ENCODE data around the gene MRPL42. TPM values are rescaled to one million over a fixed set of nuclear protein-coding genes. Genes with fewer than 3 reads are reported as not detected.

Gene MRPL42
- polyA plus RNA-seq, 2 donors = 24.6 to 33.4 TPM

DNA sequence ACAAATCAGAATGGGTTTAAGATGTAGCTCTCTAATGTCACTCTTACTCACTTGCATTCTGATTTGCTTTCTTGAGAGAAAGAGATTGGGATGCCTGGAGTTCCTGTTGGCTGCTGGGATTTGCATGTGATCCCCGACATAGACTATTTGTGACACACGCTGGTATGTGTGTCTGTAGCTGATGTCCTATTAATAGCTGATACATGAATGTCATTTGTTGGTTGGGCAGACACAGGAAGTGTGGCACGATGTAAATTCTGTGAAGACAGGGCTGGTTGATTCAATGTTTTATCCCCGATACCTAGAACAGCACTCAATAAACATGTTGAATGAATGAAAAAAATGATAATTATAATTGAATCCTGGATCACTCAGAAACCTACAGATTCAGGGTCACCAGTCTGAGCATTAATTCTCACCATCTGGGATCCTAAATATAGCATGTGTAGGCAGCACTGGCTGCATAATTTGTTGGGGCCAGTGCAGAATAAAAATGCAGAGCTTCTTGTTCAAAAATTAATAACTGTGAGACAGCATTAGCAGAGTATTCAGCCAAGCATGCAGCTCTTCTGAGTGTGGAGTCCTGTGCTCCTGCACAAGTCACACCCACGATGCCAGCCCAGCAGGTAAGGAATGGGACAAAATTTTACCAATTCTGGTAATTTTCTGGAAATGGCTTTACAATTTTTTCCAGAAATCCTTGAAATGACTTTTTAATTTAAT is 69.6 kb downstream of the MRPL42 start:
- Histone ChIP-seq H3K27me3 (ENCODE audit: control insufficient read depth in 1 of 2, insufficient read depth in 2 of 2, low read length in 2 of 2) (no peaks in the 10 kb centered on the region), H3K4me1 (ENCODE audit: control insufficient read depth in 2 of 2, insufficient read depth in 2 of 2, low read length in 1 of 2) (no peaks in the 10 kb centered on the region), H3K27ac (ENCODE audit: low read depth in 2 of 2, low read length in 1 of 2) (no peak overlapping the region), H3K4me3 (ENCODE audit: low read depth in 1 of 2, low read length in 2 of 2) (no peak overlapping the region), H3K36me3 (ENCODE audit: control insufficient read depth in 2 of 2, insufficient read depth in 2 of 2, low read length in 1 of 2) (no peaks in the 10 kb centered on the region), H3K9me3 (ENCODE audit: control insufficient read depth in 2 of 2, insufficient read depth in 1 of 2, low read depth in 1 of 2, low read length in 1 of 2) (no peaks in the 10 kb centered on the region)
- 56 to 57% methylated on average over 5 of the region's 5 CpGs for WGBS, 2 donors

- Histone ChIP-seq H3K4me3 (ENCODE audit: low read depth in 1 of 2, low read length in 2 of 2) (no peak overlapping the region), H3K27ac (ENCODE audit: low read depth in 2 of 2, low read length in 1 of 2) (no peak overlapping the region), H3K4me1 (ENCODE audit: control insufficient read depth in 2 of 2, insufficient read depth in 2 of 2, low read length in 1 of 2) (no peaks in the 10 kb centered on the region), H3K9me3 (ENCODE audit: control insufficient read depth in 2 of 2, insufficient read depth in 1 of 2, low read depth in 1 of 2, low read length in 1 of 2) (no peaks in the 10 kb centered on the region), H3K36me3 (ENCODE audit: control insufficient read depth in 2 of 2, insufficient read depth in 2 of 2, low read length in 1 of 2) (no peaks in the 10 kb centered on the region), H3K27me3 (ENCODE audit: control insufficient read depth in 1 of 2, insufficient read depth in 2 of 2, low read length in 2 of 2) (no peaks in the 10 kb centered on the region)
- WGBS, 2 donors = 93 to 95% methylated on average over 5 of the region's 5 CpGs
Observed at GRCh38 chr12:93537769-93538168, 70.5 kb downstream of the MRPL42 start.

DNA sequence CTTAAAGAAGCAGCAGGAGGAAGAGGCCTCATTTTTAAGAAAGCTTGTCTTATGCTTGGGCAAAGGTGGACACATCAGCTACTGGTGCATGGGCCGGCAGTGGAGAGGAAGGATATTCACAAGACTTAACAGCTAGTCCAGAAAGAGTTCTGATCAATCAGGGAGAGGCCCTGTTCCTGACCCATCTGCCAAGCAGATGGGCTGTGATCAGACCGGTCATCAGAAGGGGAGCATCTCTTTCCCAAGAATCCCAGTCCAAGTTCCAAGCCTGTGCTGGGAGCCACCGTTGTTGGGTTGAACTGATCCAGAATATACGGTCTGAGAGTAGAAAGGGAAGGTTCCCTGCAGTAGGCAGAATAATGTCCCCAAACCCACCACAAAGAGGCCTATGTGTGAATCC is 72.5 kb downstream of the MRPL42 start:
- Histone ChIP-seq H3K4me3 (ENCODE audit: low read depth in 1 of 2, low read length in 2 of 2) (no peak overlapping the region), H3K27me3 (ENCODE audit: control insufficient read depth in 1 of 2, insufficient read depth in 2 of 2, low read length in 2 of 2) (no peaks in the 10 kb centered on the region), H3K4me1 (ENCODE audit: control insufficient read depth in 2 of 2, insufficient read depth in 2 of 2, low read length in 1 of 2) (no peaks in the 10 kb centered on the region), H3K9me3 (ENCODE audit: control insufficient read depth in 2 of 2, insufficient read depth in 1 of 2, low read depth in 1 of 2, low read length in 1 of 2) (no peaks in the 10 kb centered on the region), H3K36me3 (ENCODE audit: control insufficient read depth in 2 of 2, insufficient read depth in 2 of 2, low read length in 1 of 2) (no peaks in the 10 kb centered on the region), H3K27ac (ENCODE audit: low read depth in 2 of 2, low read length in 1 of 2) (no peak overlapping the region)
- WGBS, 2 donors = 89 to 93% methylated on average over 4 of the region's 4 CpGs

GRCh38 chr12:93540466-93540865 is 73.2 kb downstream of the MRPL42 start:
- no peak overlapping the region for H3K4me3 ChIP-seq (ENCODE audit: low read depth in 1 of 2, low read length in 2 of 2)
- no peak overlapping the region for H3K27ac ChIP-seq (ENCODE audit: low read depth in 2 of 2, low read length in 1 of 2)
- no peaks in the 10 kb centered on the region for H3K4me1 ChIP-seq (ENCODE audit: control insufficient read depth in 2 of 2, insufficient read depth in 2 of 2, low read length in 1 of 2)
- no peaks in the 10 kb centered on the region for H3K9me3 ChIP-seq (ENCODE audit: control insufficient read depth in 2 of 2, insufficient read depth in 1 of 2, low read depth in 1 of 2, low read length in 1 of 2)
- no peaks in the 10 kb centered on the region for H3K36me3 ChIP-seq (ENCODE audit: control insufficient read depth in 2 of 2, insufficient read depth in 2 of 2, low read length in 1 of 2)
- no peaks in the 10 kb centered on the region for H3K27me3 ChIP-seq (ENCODE audit: control insufficient read depth in 1 of 2, insufficient read depth in 2 of 2, low read length in 2 of 2)
- 76 to 88% methylated on average over 1 of the region's 1 CpG for WGBS, 2 donors

DNA sequence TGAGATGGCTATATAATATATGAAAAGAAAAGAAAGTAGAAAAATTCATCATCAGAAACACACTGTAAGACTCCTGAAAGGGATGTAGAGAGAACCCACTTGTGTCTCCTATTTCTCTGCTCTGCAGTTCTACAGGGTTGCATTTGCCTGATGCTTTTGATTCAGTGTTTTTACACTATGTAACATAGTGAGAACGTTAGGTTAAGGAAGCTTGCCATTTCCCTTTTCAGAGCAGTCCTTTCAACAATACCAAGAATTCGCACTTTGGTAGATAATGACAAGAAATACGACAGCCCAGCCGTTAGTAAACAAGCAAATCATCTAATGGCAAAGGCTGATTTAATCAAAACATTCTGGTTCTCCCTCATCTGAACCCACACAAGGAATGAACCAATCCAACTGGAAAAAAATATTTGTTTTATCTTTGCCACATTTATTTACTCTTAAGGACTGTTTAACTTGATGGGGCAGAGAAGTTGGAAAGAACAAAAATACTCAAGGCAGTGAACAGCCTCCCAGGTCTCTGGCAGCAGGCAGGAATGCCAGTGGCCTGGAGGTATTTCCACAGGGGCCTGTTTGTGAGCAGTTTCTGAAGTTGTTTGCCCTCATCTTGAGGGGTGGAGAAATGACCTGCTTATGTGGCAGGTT is 74.4 kb downstream of the MRPL42 start:
- Histone ChIP-seq H3K27ac (ENCODE audit: low read depth in 2 of 2, low read length in 1 of 2) (no peak overlapping the region), H3K36me3 (ENCODE audit: control insufficient read depth in 2 of 2, insufficient read depth in 2 of 2, low read length in 1 of 2) (no peaks in the 10 kb centered on the region), H3K4me3 (ENCODE audit: low read depth in 1 of 2, low read length in 2 of 2) (no peak overlapping the region), H3K27me3 (ENCODE audit: control insufficient read depth in 1 of 2, insufficient read depth in 2 of 2, low read length in 2 of 2) (no peaks in the 10 kb centered on the region), H3K9me3 (ENCODE audit: control insufficient read depth in 2 of 2, insufficient read depth in 1 of 2, low read depth in 1 of 2, low read length in 1 of 2) (no peaks in the 10 kb centered on the region), H3K4me1 (ENCODE audit: control insufficient read depth in 2 of 2, insufficient read depth in 2 of 2, low read length in 1 of 2) (no peaks in the 10 kb centered on the region)
- WGBS, 2 donors = 55 to 61% methylated on average over 4 of the region's 4 CpGs

GRCh38 chr12:93547778-93548177 is 80.5 kb downstream of the MRPL42 start:
- Histone ChIP-seq H3K27me3 (ENCODE audit: control insufficient read depth in 1 of 2, insufficient read depth in 2 of 2, low read length in 2 of 2) (no peaks in the 10 kb centered on the region), H3K27ac (ENCODE audit: low read depth in 2 of 2, low read length in 1 of 2) (no peak overlapping the region), H3K4me3 (ENCODE audit: low read depth in 1 of 2, low read length in 2 of 2) (no peak overlapping the region), H3K9me3 (ENCODE audit: control insufficient read depth in 2 of 2, insufficient read depth in 1 of 2, low read depth in 1 of 2, low read length in 1 of 2) (no peaks in the 10 kb centered on the region), H3K4me1 (ENCODE audit: control insufficient read depth in 2 of 2, insufficient read depth in 2 of 2, low read length in 1 of 2) (no peaks in the 10 kb centered on the region), H3K36me3 (ENCODE audit: control insufficient read depth in 2 of 2, insufficient read depth in 2 of 2, low read length in 1 of 2) (no peaks in the 10 kb centered on the region)
- WGBS, 2 donors = 86 to 87% methylated on average over 2 of the region's 2 CpGs

- H3K9me3 ChIP-seq (ENCODE audit: control insufficient read depth in 2 of 2, insufficient read depth in 1 of 2, low read depth in 1 of 2, low read length in 1 of 2) = no peaks in the 10 kb centered on the region
- H3K27ac ChIP-seq (ENCODE audit: low read depth in 2 of 2, low read length in 1 of 2) = no peak overlapping the region
- H3K4me3 ChIP-seq (ENCODE audit: low read depth in 1 of 2, low read length in 2 of 2) = no peak overlapping the region
- no peaks in the 10 kb centered on the region for H3K36me3 ChIP-seq (ENCODE audit: control insufficient read depth in 2 of 2, insufficient read depth in 2 of 2, low read length in 1 of 2)
- H3K4me1 ChIP-seq (ENCODE audit: control insufficient read depth in 2 of 2, insufficient read depth in 2 of 2, low read length in 1 of 2) = peaks cover 0 to 1% of the 10 kb centered on the region in 2 donors
- 79 to 89% methylated on average over 6 of the region's 6 CpGs for WGBS, 2 donors
- H3K27me3 ChIP-seq (ENCODE audit: control insufficient read depth in 1 of 2, insufficient read depth in 2 of 2, low read length in 2 of 2) = no peaks in the 10 kb centered on the region
Observed at GRCh38 chr12:93549174-93549573, 81.9 kb downstream of the MRPL42 start.

GRCh38 chr12:93550748-93551611 is 83.7 kb downstream of the MRPL42 start:
- Histone ChIP-seq H3K27me3 (ENCODE audit: control insufficient read depth in 1 of 2, insufficient read depth in 2 of 2, low read length in 2 of 2) (no peaks in the 10 kb centered on the region), H3K4me3 (ENCODE audit: low read depth in 1 of 2, low read length in 2 of 2) (no peak overlapping the region), H3K4me1 (ENCODE audit: control insufficient read depth in 2 of 2, insufficient read depth in 2 of 2, low read length in 1 of 2) (peaks cover 0 to 2% of the 10 kb centered on the region in 2 donors), H3K9me3 (ENCODE audit: control insufficient read depth in 2 of 2, insufficient read depth in 1 of 2, low read depth in 1 of 2, low read length in 1 of 2) (no peaks in the 10 kb centered on the region), H3K27ac (ENCODE audit: low read depth in 2 of 2, low read length in 1 of 2) (no peak overlapping the region), H3K36me3 (ENCODE audit: control insufficient read depth in 2 of 2, insufficient read depth in 2 of 2, low read length in 1 of 2) (no peaks in the 10 kb centered on the region)
- 82 to 86% methylated on average over 11 of the region's 11 CpGs for WGBS, 2 donors

GRCh38 chr12:93552427-93552826 is 85.1 kb downstream of the MRPL42 start:
- Histone ChIP-seq H3K4me1 (ENCODE audit: control insufficient read depth in 2 of 2, insufficient read depth in 2 of 2, low read length in 1 of 2) (peaks cover 0 to 2% of the 10 kb centered on the region in 2 donors), H3K27ac (ENCODE audit: low read depth in 2 of 2, low read length in 1 of 2) (no peak overlapping the region), H3K36me3 (ENCODE audit: control insufficient read depth in 2 of 2, insufficient read depth in 2 of 2, low read length in 1 of 2) (no peaks in the 10 kb centered on the region), H3K27me3 (ENCODE audit: control insufficient read depth in 1 of 2, insufficient read depth in 2 of 2, low read length in 2 of 2) (no peaks in the 10 kb centered on the region), H3K9me3 (ENCODE audit: control insufficient read depth in 2 of 2, insufficient read depth in 1 of 2, low read depth in 1 of 2, low read length in 1 of 2) (no peaks in the 10 kb centered on the region), H3K4me3 (ENCODE audit: low read depth in 1 of 2, low read length in 2 of 2) (no peak overlapping the region)
- whole genome bisulfite sequencing, 2 donors = 77 to 79% methylated on average over 4 of the region's 4 CpGs

Data from esophagus (tissue), 2 donors.